ENCODE data around the gene CAMK2B. TPM values are rescaled to one million over a fixed set of nuclear protein-coding genes. Genes with fewer than 3 reads are reported as not detected.
A peak's percentile ranks its signal among the peaks of the same experiment; 100 is the strongest.

CAMK2B gene
- total and polyA plus RNA-seq, 4 donors, result 2.4 to 12.8 (median 4.4) TPM; not detected in 1

GRCh38 chr7:44186736-44187135 lies 138.7 kb downstream of the CAMK2B start:
- no peak overlapping the region for H3K27ac ChIP-seq (ENCODE audit: low read depth in 1 of 2, low read length in 2 of 2)
- no peaks in the 10 kb centered on the region for H3K27me3 ChIP-seq (ENCODE audit: control insufficient read depth in 1 of 2, insufficient read depth in 2 of 2, low read length in 1 of 2)
- H3K36me3 ChIP-seq (ENCODE audit: control insufficient read depth in 1 of 2, insufficient read depth in 2 of 2, low read length in 1 of 2), result no peaks in the 10 kb centered on the region
- H3K4me3 ChIP-seq (ENCODE audit: low read length in 2 of 2), result no peak overlapping the region
- peaks cover 10% of the 10 kb centered on the region for H3K9me3 ChIP-seq (ENCODE audit: control insufficient read depth, low read length)
- no peak for ATAC-seq (ENCODE audit: low FRiP score)
- WGBS, 2 donors, result 82% methylated on average over 5 of the region's 5 CpGs
- intact Hi-C loops (cut with DNase I), result no loop called here
- no peaks in the 10 kb centered on the region for H3K4me1 ChIP-seq (ENCODE audit: control insufficient read depth in 1 of 2, insufficient read depth in 2 of 2, low read length in 2 of 2)
- no peak for DNase-seq

- 79 to 83% methylated on average over 5 of the region's 5 CpGs for WGBS, 2 donors
- ATAC-seq (ENCODE audit: low FRiP score) (no peak), DNase-seq (no peak)
- no peaks in the 10 kb centered on the region for H3K27me3 ChIP-seq (ENCODE audit: control insufficient read depth in 1 of 2, insufficient read depth in 2 of 2, low read length in 1 of 2)
- no peak overlapping the region for H3K27ac ChIP-seq (ENCODE audit: low read depth in 1 of 2, low read length in 2 of 2)
- no peaks in the 10 kb centered on the region for H3K36me3 ChIP-seq (ENCODE audit: control insufficient read depth in 1 of 2, insufficient read depth in 2 of 2, low read length in 1 of 2)
- no peaks in the 10 kb centered on the region for H3K4me1 ChIP-seq (ENCODE audit: control insufficient read depth in 1 of 2, insufficient read depth in 2 of 2, low read length in 2 of 2)
- H3K4me3 ChIP-seq (ENCODE audit: low read length in 2 of 2), result no peak overlapping the region
- H3K9me3 ChIP-seq (ENCODE audit: control insufficient read depth, low read length), result peaks cover 12% of the 10 kb centered on the region
- intact Hi-C loops (cut with DNase I), result no loop called here
Measured at GRCh38 chr7:44185729-44186128, 139.7 kb downstream of the CAMK2B start.

DNA sequence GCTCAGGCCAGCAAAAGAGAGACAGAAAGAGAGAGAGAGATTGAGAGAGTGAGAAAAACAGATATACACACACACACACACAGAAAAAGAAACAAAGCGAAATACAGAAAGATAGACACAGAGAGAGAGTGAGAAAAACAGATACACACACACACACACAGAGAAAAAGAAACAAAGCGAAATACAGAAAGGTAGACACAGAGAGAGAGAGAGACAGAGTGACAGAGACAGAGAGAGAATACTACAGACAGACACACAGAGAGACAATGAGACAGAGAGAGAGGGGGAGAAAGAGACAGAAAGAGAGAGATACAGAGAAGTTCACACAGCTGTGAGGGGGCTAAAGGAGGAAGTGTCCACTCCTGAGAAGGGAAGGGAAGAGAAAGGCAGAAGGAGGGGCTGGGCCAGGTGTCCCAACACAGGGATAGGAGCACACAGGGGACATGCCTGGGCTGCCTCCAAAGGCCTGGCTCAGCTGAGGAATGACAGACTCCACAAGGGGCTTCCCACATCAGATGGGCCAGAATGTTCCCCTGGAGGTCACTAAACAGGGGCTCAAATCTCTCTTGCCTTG lies 140.4 kb downstream of the CAMK2B start:
- Histone ChIP-seq H3K4me1 (ENCODE audit: control insufficient read depth in 1 of 2, insufficient read depth in 2 of 2, low read length in 2 of 2) (no peaks in the 10 kb centered on the region), H3K27ac (ENCODE audit: low read depth in 1 of 2, low read length in 2 of 2) (no peak overlapping the region), H3K4me3 (ENCODE audit: low read length in 2 of 2) (no peak overlapping the region), H3K27me3 (ENCODE audit: control insufficient read depth in 1 of 2, insufficient read depth in 2 of 2, low read length in 1 of 2) (no peaks in the 10 kb centered on the region), H3K9me3 (ENCODE audit: control insufficient read depth, low read length) (peaks cover 12% of the 10 kb centered on the region), H3K36me3 (ENCODE audit: control insufficient read depth in 1 of 2, insufficient read depth in 2 of 2, low read length in 1 of 2) (no peaks in the 10 kb centered on the region)
- no peak for DNase-seq
- intact Hi-C loops (cut with DNase I), result no loop called here
- no peak for ATAC-seq (ENCODE audit: low FRiP score)
- WGBS, 2 donors, result 91 to 93% methylated on average over 2 of the region's 2 CpGs

- no peaks in the 10 kb centered on the region for H3K4me1 ChIP-seq (ENCODE audit: control insufficient read depth in 1 of 2, insufficient read depth in 2 of 2, low read length in 2 of 2)
- WGBS, 2 donors, result 74 to 76% methylated on average over 16 of the region's 16 CpGs
- H3K27me3 ChIP-seq (ENCODE audit: control insufficient read depth in 1 of 2, insufficient read depth in 2 of 2, low read length in 1 of 2), result no peaks in the 10 kb centered on the region
- ATAC-seq (ENCODE audit: low FRiP score) (no peak), DNase-seq (no peak)
- H3K4me3 ChIP-seq (ENCODE audit: low read length in 2 of 2), result no peak overlapping the region
- H3K9me3 ChIP-seq (ENCODE audit: control insufficient read depth, low read length), result peaks cover 12% of the 10 kb centered on the region
- no peaks in the 10 kb centered on the region for H3K36me3 ChIP-seq (ENCODE audit: control insufficient read depth in 1 of 2, insufficient read depth in 2 of 2, low read length in 1 of 2)
- intact Hi-C loops (cut with DNase I), result no loop called here
- H3K27ac ChIP-seq (ENCODE audit: low read depth in 1 of 2, low read length in 2 of 2), result no peak overlapping the region
Measured at GRCh38 chr7:44184206-44184872, 141.1 kb downstream of the CAMK2B start.

DNA sequence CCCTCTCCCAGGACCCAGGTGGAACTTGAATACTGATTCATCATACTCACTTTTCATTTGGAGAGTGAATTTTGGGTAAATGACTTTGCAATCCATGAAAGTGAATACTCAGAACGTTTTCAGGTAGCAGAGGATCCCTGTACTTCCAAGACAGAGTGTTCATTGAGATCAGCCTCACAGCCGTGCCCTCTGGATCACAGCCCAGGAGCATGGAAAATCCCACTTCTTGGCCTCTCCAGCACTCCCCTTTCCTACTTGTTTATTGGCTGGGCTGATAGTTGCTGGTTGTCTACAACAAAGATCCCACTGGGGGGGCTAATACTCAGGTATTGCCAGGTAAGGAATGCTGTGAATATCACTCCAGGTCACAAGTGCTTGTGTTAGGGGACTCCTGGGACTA lies 142.0 kb downstream of the CAMK2B start:
- no peaks in the 10 kb centered on the region for H3K27me3 ChIP-seq (ENCODE audit: control insufficient read depth in 1 of 2, insufficient read depth in 2 of 2, low read length in 1 of 2)
- ATAC-seq (ENCODE audit: low FRiP score) (no peak), DNase-seq (no peak)
- no peak overlapping the region for H3K27ac ChIP-seq (ENCODE audit: low read depth in 1 of 2, low read length in 2 of 2)
- 38 to 47% methylated on average over 2 of the region's 2 CpGs for WGBS, 2 donors
- intact Hi-C loops (cut with DNase I), result no loop called here
- H3K4me3 ChIP-seq (ENCODE audit: low read length in 2 of 2), result no peak overlapping the region
- no peaks in the 10 kb centered on the region for H3K4me1 ChIP-seq (ENCODE audit: control insufficient read depth in 1 of 2, insufficient read depth in 2 of 2, low read length in 2 of 2)
- peaks cover 12% of the 10 kb centered on the region for H3K9me3 ChIP-seq (ENCODE audit: control insufficient read depth, low read length)
- no peaks in the 10 kb centered on the region for H3K36me3 ChIP-seq (ENCODE audit: control insufficient read depth in 1 of 2, insufficient read depth in 2 of 2, low read length in 1 of 2)

- no peak overlapping the region for H3K27ac ChIP-seq (ENCODE audit: low read depth in 1 of 2, low read length in 2 of 2)
- intact Hi-C loops (cut with DNase I), result no loop called here
- H3K27me3 ChIP-seq (ENCODE audit: control insufficient read depth in 1 of 2, insufficient read depth in 2 of 2, low read length in 1 of 2), result no peaks in the 10 kb centered on the region
- H3K4me3 ChIP-seq (ENCODE audit: low read length in 2 of 2), result no peak overlapping the region
- WGBS, 2 donors, result 76 to 84% methylated on average over 5 of the region's 5 CpGs
- ATAC-seq (ENCODE audit: low FRiP score) (no peak), DNase-seq (no peak)
- peaks cover 12% of the 10 kb centered on the region for H3K9me3 ChIP-seq (ENCODE audit: control insufficient read depth, low read length)
- H3K4me1 ChIP-seq (ENCODE audit: control insufficient read depth in 1 of 2, insufficient read depth in 2 of 2, low read length in 2 of 2), result no peaks in the 10 kb centered on the region
- no peaks in the 10 kb centered on the region for H3K36me3 ChIP-seq (ENCODE audit: control insufficient read depth in 1 of 2, insufficient read depth in 2 of 2, low read length in 1 of 2)
Measured at GRCh38 chr7:44182827-44183226, 142.6 kb downstream of the CAMK2B start.

DNA sequence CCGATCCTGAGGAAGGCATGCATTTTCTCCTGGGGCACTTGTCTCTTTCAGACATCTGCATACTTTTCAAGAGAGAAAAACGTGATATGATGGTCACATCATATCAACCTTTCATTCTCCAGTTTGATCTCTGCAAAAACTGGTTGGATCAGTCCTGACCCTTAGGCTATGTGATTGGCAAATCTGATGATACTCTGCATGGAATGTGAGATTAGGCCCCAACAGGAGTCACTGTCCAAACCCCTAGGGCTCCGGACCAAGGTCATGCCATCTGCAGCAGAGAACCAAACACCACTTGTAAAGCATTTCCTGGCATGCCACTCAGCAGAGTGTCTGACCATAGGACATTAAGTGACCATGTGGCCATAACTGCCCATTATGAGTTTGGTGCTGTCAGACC lies 144.8 kb downstream of the CAMK2B start:
- H3K9me3 ChIP-seq (ENCODE audit: control insufficient read depth, low read length), result peaks cover 12% of the 10 kb centered on the region
- no peak overlapping the region for H3K4me3 ChIP-seq (ENCODE audit: low read length in 2 of 2)
- 66 to 70% methylated on average over 3 of the region's 3 CpGs for whole genome bisulfite sequencing, 2 donors
- intact Hi-C loops (cut with DNase I), result no loop called here
- no peaks in the 10 kb centered on the region for H3K36me3 ChIP-seq (ENCODE audit: control insufficient read depth in 1 of 2, insufficient read depth in 2 of 2, low read length in 1 of 2)
- no peak overlapping the region for H3K27ac ChIP-seq (ENCODE audit: low read depth in 1 of 2, low read length in 2 of 2)
- DNase-seq (no peak), ATAC-seq (ENCODE audit: low FRiP score) (no peak)
- H3K4me1 ChIP-seq (ENCODE audit: control insufficient read depth in 1 of 2, insufficient read depth in 2 of 2, low read length in 2 of 2), result no peaks in the 10 kb centered on the region
- H3K27me3 ChIP-seq (ENCODE audit: control insufficient read depth in 1 of 2, insufficient read depth in 2 of 2, low read length in 1 of 2), result no peaks in the 10 kb centered on the region

DNA sequence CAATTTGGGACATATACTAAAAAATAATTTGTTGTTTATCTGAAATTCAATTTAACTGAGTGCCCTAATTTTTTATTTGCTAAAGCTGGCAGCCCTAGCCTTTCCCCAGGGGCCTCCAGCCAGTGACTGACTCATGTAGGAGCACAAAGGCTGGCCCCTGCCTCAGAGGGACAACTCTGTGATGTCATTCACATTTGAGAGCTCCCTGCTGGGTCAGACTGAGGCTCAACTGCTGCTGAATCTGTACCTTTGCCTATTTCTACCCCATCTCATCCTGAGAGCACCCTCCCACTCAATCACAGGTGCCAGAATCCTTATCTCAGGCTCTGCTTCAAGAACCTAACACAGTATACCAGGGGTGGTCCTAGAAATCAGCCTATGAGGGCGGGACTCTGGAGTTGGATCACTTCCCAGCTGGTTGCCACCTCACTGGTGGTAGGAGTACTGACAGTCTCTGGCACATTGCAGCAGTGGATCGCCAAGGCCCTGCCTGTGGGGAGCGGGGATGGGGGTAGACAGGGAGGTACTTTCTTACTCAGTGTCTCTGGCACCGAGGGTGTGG lies 147.7 kb downstream of the CAMK2B start:
- ATAC-seq (ENCODE audit: low FRiP score) (no peak), DNase-seq (no peak)
- 12 to 20% methylated on average over 4 of the region's 4 CpGs for WGBS, 2 donors
- H3K27me3 ChIP-seq (ENCODE audit: control insufficient read depth in 1 of 2, insufficient read depth in 2 of 2, low read length in 1 of 2), result no peaks in the 10 kb centered on the region
- H3K36me3 ChIP-seq (ENCODE audit: control insufficient read depth in 1 of 2, insufficient read depth in 2 of 2, low read length in 1 of 2), result no peaks in the 10 kb centered on the region
- intact Hi-C loops (cut with DNase I), result no loop called here
- H3K4me1 ChIP-seq (ENCODE audit: control insufficient read depth in 1 of 2, insufficient read depth in 2 of 2, low read length in 2 of 2), result no peaks in the 10 kb centered on the region
- no peak overlapping the region for H3K4me3 ChIP-seq (ENCODE audit: low read length in 2 of 2)
- peaks cover 7% of the 10 kb centered on the region for H3K9me3 ChIP-seq (ENCODE audit: control insufficient read depth, low read length)
- H3K27ac ChIP-seq (ENCODE audit: low read depth in 1 of 2, low read length in 2 of 2), result peak overlapping the region in 1 of 2 donors; percentile 15

GRCh38 chr7:44176486-44176885 lies 148.9 kb downstream of the CAMK2B start:
- no peak overlapping the region for H3K27ac ChIP-seq (ENCODE audit: low read depth in 1 of 2, low read length in 2 of 2)
- H3K9me3 ChIP-seq (ENCODE audit: control insufficient read depth, low read length), result peaks cover under 1% of the 10 kb centered on the region
- H3K4me3 ChIP-seq (ENCODE audit: low read length in 2 of 2), result no peak overlapping the region
- DNase-seq (peak in 1 of 2 donors; percentile 28), ATAC-seq (ENCODE audit: low FRiP score) (no peak)
- intact Hi-C loops (cut with DNase I), result no loop called here
- no peaks in the 10 kb centered on the region for H3K27me3 ChIP-seq (ENCODE audit: control insufficient read depth in 1 of 2, insufficient read depth in 2 of 2, low read length in 1 of 2)
- no peaks in the 10 kb centered on the region for H3K36me3 ChIP-seq (ENCODE audit: control insufficient read depth in 1 of 2, insufficient read depth in 2 of 2, low read length in 1 of 2)
- H3K4me1 ChIP-seq (ENCODE audit: control insufficient read depth in 1 of 2, insufficient read depth in 2 of 2, low read length in 2 of 2), result no peaks in the 10 kb centered on the region
- WGBS, 2 donors, result 89 to 92% methylated on average over 7 of the region's 7 CpGs
